Measurements from ENCODE around the gene HES4. TPM values are rescaled to one million over a fixed set of nuclear protein-coding genes. Genes with fewer than 3 reads are reported as not detected.

The HES4 gene
- total RNA-seq, 1 experiment from 2014 or later: 18.5 TPM

DNA sequence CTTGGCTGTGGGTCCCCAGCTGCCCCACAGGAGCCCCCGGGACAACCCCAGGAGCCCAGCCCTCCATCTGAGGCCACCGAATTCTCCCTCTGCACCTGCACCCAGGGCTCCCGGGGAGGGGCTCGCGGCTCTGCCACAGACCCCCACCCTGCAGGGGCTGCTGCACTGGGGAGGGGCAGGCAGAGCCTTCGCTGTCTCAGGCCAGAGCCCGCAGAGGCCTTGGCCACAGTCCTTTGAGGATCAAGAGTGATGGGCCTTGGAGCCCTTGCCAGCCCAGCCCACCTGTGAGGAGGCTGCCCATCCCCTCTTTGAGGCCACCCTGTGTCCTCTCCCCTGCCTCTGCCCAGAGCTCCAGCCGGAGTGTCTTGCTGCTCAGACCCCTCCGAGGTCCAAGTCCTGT lies 24.5 kb downstream of the HES4 start:
- BruUV-seq (replicated peaks): no TSS peak
- peak overlapping the region; percentile 48 for H3K4me3 ChIP-seq (ENCODE audit: low read depth, low read length, poor library complexity, severe bottlenecking)
- POLR2A ChIA-PET (ENCODE audit: low non-redundant PET): no interaction called here
- H3K36me3 ChIP-seq (ENCODE audit: insufficient read depth, low read length, poor library complexity, severe bottlenecking): no peaks in the 10 kb centered on the region
- CTCF ChIA-PET: no interaction called here
- TF ChIP-seq CTCF (conservative IDR thresholded peaks at IDR 0.05; ENCODE audit: low read depth, low read length) (no peak), EZH2 (IDR thresholded peaks at IDR 0.05; ENCODE audit: borderline replicate concordance, low read depth, low read length, poor library complexity, severe bottlenecking) (no peak)
- no peak for DNase-seq (ENCODE audit: low spot score)
- no peaks in the 10 kb centered on the region for H3K9me3 ChIP-seq (ENCODE audit: low read depth, low read length, poor library complexity, severe bottlenecking)
- no peak overlapping the region for H3K27ac ChIP-seq (ENCODE audit: low read depth, low read length, poor library complexity, severe bottlenecking)
- H3K4me1 ChIP-seq (ENCODE audit: insufficient read depth, low read length, poor library complexity, severe bottlenecking): peaks cover 8% of the 10 kb centered on the region
- intact Hi-C loops (cut with micrococcal nuclease; ENCODE audit: unreplicated experiment): loop anchor here (5.0 kb wide), 1 partner anchor 108 kb away; no protein-coding TSS in a partner anchor
- H3K27me3 ChIP-seq (replicated peaks; ENCODE audit: insufficient read depth, low read depth, low read length, poor library complexity): peaks cover 20% of the 10 kb centered on the region

DNA sequence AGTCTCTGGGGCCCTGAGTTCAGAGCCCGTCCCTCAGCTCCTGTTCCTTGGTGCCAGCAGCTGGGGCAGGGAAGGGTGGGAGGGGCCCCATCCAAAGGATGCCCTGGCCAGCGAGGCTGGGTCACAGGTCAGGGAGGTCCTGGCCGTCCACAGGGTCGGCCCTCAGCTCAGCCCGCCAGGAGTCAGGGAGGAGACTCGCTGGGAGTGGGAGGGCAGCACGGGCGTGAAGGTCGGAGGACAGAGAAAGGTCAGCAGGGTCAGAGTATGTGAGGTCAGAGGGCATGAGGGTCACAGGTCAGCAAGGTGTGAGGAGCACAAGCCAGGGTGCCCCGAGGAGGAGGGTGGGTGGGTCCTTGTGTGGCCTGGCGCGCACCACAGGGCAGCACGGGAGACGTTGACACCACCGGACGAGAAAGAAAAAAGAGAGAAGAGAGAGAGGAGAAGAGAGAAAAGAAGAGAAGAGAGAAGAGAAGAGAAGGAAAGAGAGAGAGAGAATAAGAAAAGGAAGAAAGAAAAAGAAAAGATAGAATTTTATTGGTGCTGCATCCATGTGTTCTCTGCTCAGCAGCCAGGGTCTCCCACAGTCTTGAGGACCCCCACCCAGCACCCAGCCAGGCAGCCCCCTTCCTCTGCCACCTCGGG lies 25.1 kb downstream of the HES4 start:
- DNase-seq (ENCODE audit: low spot score): no peak
- H3K4me1 ChIP-seq (ENCODE audit: insufficient read depth, low read length, poor library complexity, severe bottlenecking): peaks cover 8% of the 10 kb centered on the region
- TF ChIP-seq EZH2 (IDR thresholded peaks at IDR 0.05; ENCODE audit: borderline replicate concordance, low read depth, low read length, poor library complexity, severe bottlenecking) (no peak), CTCF (conservative IDR thresholded peaks at IDR 0.05; ENCODE audit: low read depth, low read length) (no peak)
- no peaks in the 10 kb centered on the region for H3K36me3 ChIP-seq (ENCODE audit: insufficient read depth, low read length, poor library complexity, severe bottlenecking)
- H3K4me3 ChIP-seq (ENCODE audit: low read depth, low read length, poor library complexity, severe bottlenecking): no peak overlapping the region
- intact Hi-C loops (cut with micrococcal nuclease; ENCODE audit: unreplicated experiment): loop anchor here (5.0 kb wide), 1 partner anchor 108 kb away; no protein-coding TSS in a partner anchor
- POLR2A ChIA-PET (ENCODE audit: low non-redundant PET): no interaction called here
- no TSS peak for BruUV-seq (replicated peaks)
- H3K27ac ChIP-seq (ENCODE audit: low read depth, low read length, poor library complexity, severe bottlenecking): no peak overlapping the region
- no peaks in the 10 kb centered on the region for H3K9me3 ChIP-seq (ENCODE audit: low read depth, low read length, poor library complexity, severe bottlenecking)
- peaks cover 25% of the 10 kb centered on the region for H3K27me3 ChIP-seq (replicated peaks; ENCODE audit: insufficient read depth, low read depth, low read length, poor library complexity)
- CTCF ChIA-PET: no interaction called here

- intact Hi-C loops (cut with micrococcal nuclease; ENCODE audit: unreplicated experiment): no loop called here
- H3K27ac ChIP-seq (ENCODE audit: low read depth, low read length, poor library complexity, severe bottlenecking): no peak overlapping the region
- H3K4me3 ChIP-seq (ENCODE audit: low read depth, low read length, poor library complexity, severe bottlenecking): no peak overlapping the region
- no peaks in the 10 kb centered on the region for H3K36me3 ChIP-seq (ENCODE audit: insufficient read depth, low read length, poor library complexity, severe bottlenecking)
- peaks cover 25% of the 10 kb centered on the region for H3K27me3 ChIP-seq (replicated peaks; ENCODE audit: insufficient read depth, low read depth, low read length, poor library complexity)
- no peak for TF ChIP-seq EZH2 (IDR thresholded peaks at IDR 0.05; ENCODE audit: borderline replicate concordance, low read depth, low read length, poor library complexity, severe bottlenecking)
- TF ChIP-seq CTCF (conservative IDR thresholded peaks at IDR 0.05; ENCODE audit: low read depth, low read length): no peak
- DNase-seq (ENCODE audit: low spot score): no peak
- peaks cover 8% of the 10 kb centered on the region for H3K4me1 ChIP-seq (ENCODE audit: insufficient read depth, low read length, poor library complexity, severe bottlenecking)
- POLR2A ChIA-PET (ENCODE audit: low non-redundant PET): no interaction called here
- CTCF ChIA-PET: no interaction called here
- no TSS peak for BruUV-seq (replicated peaks)
- no peaks in the 10 kb centered on the region for H3K9me3 ChIP-seq (ENCODE audit: low read depth, low read length, poor library complexity, severe bottlenecking)
Measured at GRCh38 chr1:974293-974640, 25.6 kb downstream of the HES4 start.

All from A673 (cell line).